Inferior parietal cortex (tissue), 1 donor: ENCODE data around the gene ADARB2.

Experiments
- DNase-seq: peaks from one replicate; pipeline ENCODE4 v3.0.0-alpha.2; 2016; ENCODE audit errors: extremely low spot score

ADARB2 gene

GRCh38 chr10:1141261-1141660 lies 596.1 kb downstream of the ADARB2 start:
- DNase-seq, result no peak

- no peak for DNase-seq
These were observed 598.8 kb downstream of the ADARB2 start for GRCh38 chr10:1138529-1138928.

GRCh38 chr10:1137499-1138163 lies 599.7 kb downstream of the ADARB2 start:
- no peak for DNase-seq

- DNase-seq, result no peak
These were observed 601.1 kb downstream of the ADARB2 start for GRCh38 chr10:1136268-1136667.

GRCh38 chr10:1134156-1134555 lies 603.2 kb downstream of the ADARB2 start:
- no peak for DNase-seq

GRCh38 chr10:1133495-1134045 lies 603.8 kb downstream of the ADARB2 start:
- no peak for DNase-seq

GRCh38 chr10:1132584-1132983 lies 604.7 kb downstream of the ADARB2 start:
- no peak for DNase-seq

- DNase-seq, result no peak
These were observed 606.1 kb downstream of the ADARB2 start for GRCh38 chr10:1130995-1131790.

- DNase-seq, result no peak
These were observed 607.1 kb downstream of the ADARB2 start for GRCh38 chr10:1130226-1130625.

- DNase-seq, result no peak
These were observed 608.7 kb downstream of the ADARB2 start for GRCh38 chr10:1128649-1129048.

- DNase-seq, result no peak
These were observed 609.2 kb downstream of the ADARB2 start for GRCh38 chr10:1128115-1128514.

GRCh38 chr10:1127629-1128028 lies 609.7 kb downstream of the ADARB2 start:
- DNase-seq, result no peak
